DND-41 (cell line): ENCODE results near the gene DPEP3.

Source experiments
- EZH2 ChIP-seq: IDR thresholded peaks from 3 replicates; pipeline ENCODE4 v1.6.1; 2012; ENCODE audit warnings: borderline replicate concordance, low read depth, mild to moderate bottlenecking, moderate library complexity, low read length, inconsistent platforms; ENCODE audit not compliant: severe bottlenecking
- TF ChIP-seq, protein P1 (sequence below): IDR thresholded peaks from 2 replicates; pipeline ENCODE4 v1.5.1; 2012; ENCODE audit warnings: borderline replicate concordance, low read length, moderate library complexity, mild to moderate bottlenecking; ENCODE audit not compliant: poor library complexity, severe bottlenecking; ENCODE audit errors: extremely low read depth

DNA sequence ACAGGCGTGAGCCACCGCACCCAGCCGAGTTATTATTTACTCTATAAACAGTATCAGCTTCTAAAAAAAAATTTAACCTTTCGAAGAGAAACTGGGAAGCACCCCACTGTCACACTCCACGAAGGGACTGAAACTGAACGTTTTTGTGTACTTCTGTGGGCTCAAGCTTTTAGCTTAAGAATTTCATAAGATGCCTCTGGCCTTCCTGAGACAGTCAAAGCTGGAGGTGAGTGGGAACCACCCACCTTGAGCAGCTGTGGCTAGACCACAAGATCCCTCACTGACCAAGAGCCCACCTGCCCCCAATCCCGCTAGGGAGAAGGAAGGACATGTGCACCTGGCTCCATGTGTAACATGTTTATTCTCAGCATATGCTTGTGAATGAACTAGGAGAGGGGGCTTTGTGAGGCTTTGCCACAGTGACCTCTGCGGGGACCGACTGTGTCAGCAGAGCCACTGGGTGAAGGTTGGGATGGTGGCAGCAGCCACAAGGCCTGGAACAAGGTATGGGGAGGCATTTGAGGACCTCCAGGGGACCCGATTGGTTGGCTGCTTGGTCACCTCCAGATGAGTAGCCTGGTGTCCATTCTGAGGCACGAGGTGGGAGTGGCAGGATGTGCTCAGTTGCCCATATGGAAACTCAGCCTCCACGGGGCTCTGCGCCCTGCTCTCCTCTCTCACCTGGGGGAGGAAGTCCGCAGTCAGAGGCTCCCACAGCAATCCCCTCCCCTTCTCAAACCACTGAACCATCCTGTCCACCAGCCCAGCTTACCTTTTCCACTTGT is 4.8 kb downstream of the DPEP3 start:
- TF ChIP-seq, protein P1, sequence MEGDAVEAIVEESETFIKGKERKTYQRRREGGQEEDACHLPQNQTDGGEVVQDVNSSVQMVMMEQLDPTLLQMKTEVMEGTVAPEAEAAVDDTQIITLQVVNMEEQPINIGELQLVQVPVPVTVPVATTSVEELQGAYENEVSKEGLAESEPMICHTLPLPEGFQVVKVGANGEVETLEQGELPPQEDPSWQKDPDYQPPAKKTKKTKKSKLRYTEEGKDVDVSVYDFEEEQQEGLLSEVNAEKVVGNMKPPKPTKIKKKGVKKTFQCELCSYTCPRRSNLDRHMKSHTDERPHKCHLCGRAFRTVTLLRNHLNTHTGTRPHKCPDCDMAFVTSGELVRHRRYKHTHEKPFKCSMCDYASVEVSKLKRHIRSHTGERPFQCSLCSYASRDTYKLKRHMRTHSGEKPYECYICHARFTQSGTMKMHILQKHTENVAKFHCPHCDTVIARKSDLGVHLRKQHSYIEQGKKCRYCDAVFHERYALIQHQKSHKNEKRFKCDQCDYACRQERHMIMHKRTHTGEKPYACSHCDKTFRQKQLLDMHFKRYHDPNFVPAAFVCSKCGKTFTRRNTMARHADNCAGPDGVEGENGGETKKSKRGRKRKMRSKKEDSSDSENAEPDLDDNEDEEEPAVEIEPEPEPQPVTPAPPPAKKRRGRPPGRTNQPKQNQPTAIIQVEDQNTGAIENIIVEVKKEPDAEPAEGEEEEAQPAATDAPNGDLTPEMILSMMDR, result no peak
- TF ChIP-seq EZH2, result no peak
